Kidney (tissue), 14 donors: ENCODE measurements around the gene MSRB1. TPM values are rescaled to one million over a fixed set of nuclear protein-coding genes. Genes with fewer than 3 reads are reported as not detected.

ENCODE experiments used
- DNase-seq, 5 donors: peaks; one replicate each; pipeline ENCODE4 v3.0.0-alpha.2; 2013 to 2020
- FAIRE-seq: peaks from 2 replicates; lab custom pipeline; 2012; peaks lifted over from hg19 to GRCh38; lab: Jason Lieb, UNC
- H3K27ac ChIP-seq, 2 donors: one replicate each; pipeline ENCODE4 v1.7.0; 2013; ENCODE audit warnings: low read depth in 2 of 2, low read length in 2 of 2, inconsistent platforms in 1 of 2
- H3K27me3 ChIP-seq: one replicate; pipeline ENCODE4 v1.7.1; 2013; ENCODE audit warnings: low read length, inconsistent platforms; ENCODE audit not compliant: control insufficient read depth, insufficient read depth
- H3K36me3 ChIP-seq, 3 donors: one replicate each; pipeline versions ENCODE4 v1.7.0 to v1.7.1; 2013; ENCODE audit warnings: low read length in 3 of 3, control low read depth in 1 of 3, inconsistent platforms in 1 of 3; ENCODE audit not compliant: insufficient read depth in 3 of 3, control insufficient read depth in 2 of 3
- H3K4me1 ChIP-seq, 3 donors: one replicate each; pipeline versions ENCODE4 v1.7.0 to v1.7.1; 2013; ENCODE audit warnings: low read length in 3 of 3, inconsistent platforms in 1 of 3, low read depth in 1 of 3; ENCODE audit not compliant: control insufficient read depth in 2 of 3, insufficient read depth in 2 of 3
- H3K4me3 ChIP-seq, 3 donors: one replicate each; pipeline versions ENCODE4 v1.7.0 to v1.8.1; 2013; ENCODE audit warnings: low read length in 3 of 3, control low read depth in 1 of 3, inconsistent platforms in 1 of 3
- H3K9ac ChIP-seq, 3 donors: one replicate each; pipeline versions ENCODE4 v1.7.0 to v1.7.1; 2013; ENCODE audit warnings: low read length in 3 of 3, control low read depth in 1 of 3, inconsistent platforms in 1 of 3
- H3K9me3 ChIP-seq, 3 donors: one replicate each; pipeline versions ENCODE4 v1.7.0 to v1.7.1; 2013; ENCODE audit warnings: low read length in 3 of 3, control low read depth in 1 of 3, inconsistent platforms in 1 of 3; ENCODE audit not compliant: control insufficient read depth in 2 of 3, insufficient read depth in 1 of 3
- CTCF ChIP-seq: IDR thresholded peaks from 3 replicates; pipeline ENCODE4 v1.5.1; 2012; ENCODE audit warnings: mild to moderate bottlenecking, moderate library complexity, borderline replicate concordance; ENCODE audit not compliant: insufficient read depth; ENCODE audit errors: extremely low read depth
- intact Hi-C: fragments of 100-400 bp; cut with DNase I; formaldehyde crosslinking; loops from one replicate; pipeline ENCODE4 v1.11.1; 2022
- polyA plus RNA-seq: library from polyadenylated mRNA; stranded (reverse); fragments of 350-450 nt; fragmentation: Illumina TruSeq; extraction: RNeasy Lipid Tissue Mini Kit (QIAGEN cat#74804); gene quantifications from one replicate; pipeline ENCODE4 v1.2.3, GENCODE V29; 2014; ENCODE audit warnings: low read depth, low replicate concordance; ENCODE audit not compliant: insufficient read depth
- total RNA-seq: library from RNA; stranded (reverse); fragmentation: NEBNext Ultra II Directional; extraction: Animal tissue kit (Norgen Biotek cat#: 25700); gene quantifications from one replicate; pipeline ENCODE4 v1.2.1, GENCODE V29; 2021
- donor health status: control.
- donor health status: control.
- donor health status: control.
- donor health status: control.
- donor health status: control.
- donor health status: DM: yes; HTN: yes; CAD: no.
- donor health status: Normal renal cell carcinoma (clear cell type).

The MSRB1 gene
- total and polyA plus RNA-seq, 2 donors from 2014 or later, result 32.0 to 189 TPM

- DNase-seq, result no peak
- no peak overlapping the region for H3K27ac ChIP-seq
- H3K36me3 ChIP-seq, result peaks cover 0 to 9% (median 6%) of the 10 kb centered on the region in 3 donors
- TF ChIP-seq CTCF, result no peak
- intact Hi-C loops, result no loop called here
- H3K27me3 ChIP-seq, result no peaks in the 10 kb centered on the region
- H3K9me3 ChIP-seq, result no peaks in the 10 kb centered on the region
- H3K9ac ChIP-seq, result no peak overlapping the region
- peaks cover 0 to 10% (median 0%) of the 10 kb centered on the region in 3 donors for H3K4me1 ChIP-seq
- H3K4me3 ChIP-seq, result no peak overlapping the region
- no peak for FAIRE-seq
Observed at GRCh38 chr16:1938910-1939309, 4.1 kb downstream of the MSRB1 start.

GRCh38 chr16:1938316-1938715, 4.7 kb downstream of the MSRB1 start:
- intact Hi-C loops, result no loop called here
- no peak overlapping the region for H3K4me3 ChIP-seq
- DNase-seq (no peak), FAIRE-seq (no peak)
- H3K27ac ChIP-seq, result no peak overlapping the region
- TF ChIP-seq CTCF, result no peak
- peaks cover 0 to 9% (median 6%) of the 10 kb centered on the region in 3 donors for H3K36me3 ChIP-seq
- H3K9ac ChIP-seq, result no peak overlapping the region
- no peaks in the 10 kb centered on the region for H3K9me3 ChIP-seq
- no peaks in the 10 kb centered on the region for H3K27me3 ChIP-seq
- peaks cover 0 to 10% (median 0%) of the 10 kb centered on the region in 3 donors for H3K4me1 ChIP-seq

- Histone ChIP-seq H3K27ac (no peak overlapping the region), H3K9ac (no peak overlapping the region), H3K36me3 (peaks cover 0 to 9% (median 6%) of the 10 kb centered on the region in 3 donors), H3K4me1 (peaks cover 0 to 3% (median 0%) of the 10 kb centered on the region in 3 donors), H3K27me3 (no peaks in the 10 kb centered on the region), H3K9me3 (no peaks in the 10 kb centered on the region), H3K4me3 (no peak overlapping the region)
- intact Hi-C loops, result no loop called here
- DNase-seq, result no peak
- FAIRE-seq, result no peak
- TF ChIP-seq CTCF, result no peak
Observed at GRCh38 chr16:1936945-1937479, 6.0 kb downstream of the MSRB1 start.
